GM21786 (cell line): ENCODE results near the gene CDK5RAP2.
"Not testable (repeated sequence)": the region's sequence is repeated elsewhere in the genome, so short reads cannot be mapped to it uniquely, and the experiment has no call there.

Experiments used
- ATAC-seq: cut with Tn5 transposase; IDR thresholded peaks from one replicate; pipeline ENCODE4 v1.9.1; 2021; ENCODE audit not compliant: unreplicated experiment

CDK5RAP2 gene

DNA sequence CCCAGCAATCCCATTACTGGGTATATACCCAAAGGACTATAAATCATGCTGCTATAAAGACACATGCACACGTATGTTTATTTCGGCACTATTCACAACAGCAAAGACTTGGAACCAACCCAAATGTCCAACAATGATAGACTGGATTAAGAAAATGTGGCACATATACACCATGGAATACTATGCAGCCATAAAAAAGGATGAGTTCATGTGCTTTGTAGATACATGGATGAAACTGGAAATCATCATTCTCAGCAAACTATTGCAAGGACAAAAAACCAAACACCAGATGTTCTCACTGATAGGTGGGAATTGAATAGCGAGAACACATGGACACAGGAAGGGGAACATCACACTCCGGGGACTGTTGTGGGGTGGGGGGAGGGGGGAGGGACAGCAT is 64.0 kb downstream of the CDK5RAP2 start:
- not testable (repeated sequence) for ATAC-seq

DNA sequence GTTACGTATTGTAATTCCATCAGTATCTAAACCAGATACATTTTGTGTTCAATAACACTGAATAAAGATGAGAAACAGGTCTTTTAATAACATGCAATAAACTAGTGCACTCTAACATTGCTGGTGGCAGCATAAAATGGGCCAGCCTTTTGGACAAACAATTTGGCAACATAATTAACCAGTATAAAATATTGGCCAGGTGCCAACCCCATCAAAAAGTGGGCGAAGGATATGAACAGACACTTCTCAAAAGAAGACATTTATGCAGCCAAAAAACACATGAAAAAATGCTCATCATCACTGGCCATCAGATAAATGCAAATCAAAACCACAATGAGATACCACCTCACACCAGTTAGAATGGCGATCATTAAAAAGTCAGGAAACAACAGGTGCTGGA is 64.5 kb downstream of the CDK5RAP2 start:
- ATAC-seq = not testable (repeated sequence)

DNA sequence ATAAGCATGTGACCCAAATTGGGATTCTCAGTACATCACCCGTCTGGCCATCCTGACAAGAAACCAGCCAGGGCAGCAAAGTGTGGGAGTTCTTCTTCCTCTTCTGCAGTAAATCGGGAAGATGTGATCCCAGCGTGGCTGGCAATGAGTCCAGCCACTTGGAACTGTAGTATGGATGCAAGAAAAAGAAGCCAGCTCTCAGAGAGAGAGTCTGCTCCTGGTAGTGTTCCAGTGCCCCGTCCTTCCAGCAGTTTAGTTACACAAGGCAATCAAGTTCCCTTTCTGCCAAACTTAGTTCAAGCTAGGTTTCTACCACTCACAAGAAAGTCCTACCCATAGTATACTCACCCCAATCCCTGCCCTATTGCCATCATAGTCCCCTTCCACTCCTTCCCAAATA is 65.6 kb downstream of the CDK5RAP2 start:
- ATAC-seq = no peak

DNA sequence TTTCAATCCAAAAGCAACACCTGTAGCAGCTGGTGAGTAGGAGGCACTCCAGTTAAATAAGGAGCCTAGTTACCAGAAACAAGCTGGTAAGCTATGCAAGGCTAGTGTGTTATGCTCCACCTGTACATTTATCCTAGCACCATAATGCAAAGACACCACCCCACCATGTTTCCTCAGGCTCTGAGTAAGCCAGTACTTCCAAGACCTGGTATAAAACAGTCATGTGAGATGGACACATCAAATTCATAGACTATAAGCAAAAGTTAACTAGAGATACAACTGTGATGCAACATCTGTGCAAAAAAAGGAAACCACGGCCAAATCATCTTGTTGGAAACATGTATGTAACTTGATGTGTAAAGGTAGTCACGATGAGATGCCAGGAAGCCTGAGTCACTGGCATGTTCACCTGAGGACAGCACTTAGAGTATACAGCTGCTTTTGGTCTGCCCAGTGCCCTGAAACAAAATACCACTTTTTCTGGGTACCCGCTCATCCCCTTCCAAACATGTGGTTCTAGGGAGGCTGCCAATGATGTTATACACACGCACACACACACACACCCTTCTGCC is 66.1 kb downstream of the CDK5RAP2 start:
- ATAC-seq = no peak

DNA sequence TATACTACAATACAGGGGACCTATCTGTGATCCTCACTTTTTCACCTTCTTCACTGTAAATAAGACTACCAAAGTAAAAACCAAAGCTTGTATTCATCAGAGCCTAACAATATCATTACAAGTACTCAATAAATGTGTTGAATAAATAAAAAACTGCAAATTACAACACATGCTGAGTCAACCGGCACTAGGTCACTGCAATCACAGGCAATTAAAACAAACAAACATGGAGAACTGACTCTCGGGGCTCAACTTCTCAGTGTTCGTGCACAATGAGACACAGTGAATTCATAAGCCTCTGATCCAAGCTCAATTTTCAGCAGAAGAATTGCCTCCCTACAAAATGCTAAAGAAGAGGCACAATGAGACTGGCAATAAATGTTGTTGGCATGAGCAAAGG is 69.2 kb downstream of the CDK5RAP2 start:
- ATAC-seq = no peak

DNA sequence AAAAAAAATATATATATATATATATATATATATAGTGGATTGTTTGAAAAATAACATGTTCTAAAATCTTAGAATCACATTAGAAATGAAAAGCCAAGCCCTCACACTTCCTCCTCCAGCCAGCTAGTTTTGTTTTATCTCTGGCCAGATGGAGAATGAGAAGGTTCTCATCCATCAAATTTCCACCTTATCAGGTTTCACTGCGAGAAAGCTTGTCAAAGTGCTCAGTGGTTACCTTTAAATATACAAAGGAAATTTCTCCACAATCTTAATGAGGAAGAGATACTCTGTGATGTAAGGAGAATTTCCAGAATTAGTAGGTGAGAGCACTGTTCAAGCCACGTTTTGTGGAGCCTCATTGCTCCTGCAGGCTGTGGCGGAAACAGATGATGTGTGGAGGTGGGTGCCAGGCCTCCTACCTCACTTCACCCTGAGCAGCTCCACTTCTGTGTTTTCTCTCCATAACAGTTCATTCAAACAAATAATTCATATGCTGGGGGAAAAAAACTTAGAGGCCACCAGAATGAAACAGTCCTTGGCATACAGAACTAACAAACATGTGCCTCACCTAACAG is 71.9 kb downstream of the CDK5RAP2 start:
- no peak for ATAC-seq

DNA sequence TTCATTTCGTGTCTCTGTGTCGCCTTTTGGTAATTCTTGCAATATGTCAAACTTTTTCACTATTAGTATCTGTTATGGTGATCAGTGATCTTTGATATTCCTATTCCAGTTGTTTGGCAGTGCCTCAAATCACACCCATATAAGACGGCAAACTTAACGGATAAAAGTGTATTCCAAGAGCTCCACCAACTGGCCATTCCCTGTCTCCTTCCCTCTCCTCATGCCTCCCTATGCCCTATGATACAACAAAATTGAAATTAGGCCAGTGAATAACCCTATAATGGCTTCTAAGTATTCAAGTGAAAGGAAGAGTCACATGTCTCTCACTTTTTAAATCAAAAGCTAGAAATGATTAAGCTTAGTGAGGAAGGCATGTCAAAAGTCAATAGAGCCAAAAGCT is 74.8 kb downstream of the CDK5RAP2 start:
- no peak for ATAC-seq

DNA sequence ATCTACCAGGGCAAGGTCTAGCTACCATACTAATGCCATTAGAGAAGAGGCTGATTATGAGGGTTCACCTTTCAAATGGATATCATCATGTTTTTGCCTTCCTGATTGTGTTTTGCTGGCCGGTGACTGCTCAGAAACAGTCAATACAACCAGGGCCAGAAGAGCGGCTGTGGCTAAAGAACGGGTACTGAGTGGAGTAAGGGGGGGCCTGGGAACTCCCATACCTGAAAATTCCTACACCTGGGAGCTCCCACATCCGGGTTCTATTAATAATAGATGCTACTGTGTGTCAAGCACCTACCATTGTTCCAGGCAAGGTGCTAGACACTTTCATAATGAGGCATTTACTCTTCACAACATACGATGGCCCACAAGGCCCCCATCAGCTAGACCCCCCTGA is 79.2 kb downstream of the CDK5RAP2 start:
- no peak for ATAC-seq

DNA sequence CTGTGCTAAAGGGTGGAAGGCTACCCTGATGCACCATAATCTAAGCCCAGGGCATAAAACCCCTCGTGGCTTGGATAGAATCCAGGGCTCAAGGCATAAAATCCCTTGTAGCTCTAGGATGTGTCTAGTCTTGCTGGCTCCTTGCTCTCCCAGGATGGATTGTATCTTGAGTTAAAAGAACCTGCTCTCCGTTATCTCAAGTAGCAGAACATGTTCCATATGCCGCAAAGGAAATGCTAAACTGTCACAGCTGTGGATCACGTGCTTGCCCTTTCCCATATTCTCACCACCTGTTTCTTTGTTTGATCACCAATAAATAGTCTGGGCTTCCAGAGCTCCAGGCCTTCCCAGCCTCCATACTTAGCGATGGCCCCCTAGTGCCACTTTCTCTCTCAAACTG is 82.1 kb downstream of the CDK5RAP2 start:
- not testable (repeated sequence) for ATAC-seq

DNA sequence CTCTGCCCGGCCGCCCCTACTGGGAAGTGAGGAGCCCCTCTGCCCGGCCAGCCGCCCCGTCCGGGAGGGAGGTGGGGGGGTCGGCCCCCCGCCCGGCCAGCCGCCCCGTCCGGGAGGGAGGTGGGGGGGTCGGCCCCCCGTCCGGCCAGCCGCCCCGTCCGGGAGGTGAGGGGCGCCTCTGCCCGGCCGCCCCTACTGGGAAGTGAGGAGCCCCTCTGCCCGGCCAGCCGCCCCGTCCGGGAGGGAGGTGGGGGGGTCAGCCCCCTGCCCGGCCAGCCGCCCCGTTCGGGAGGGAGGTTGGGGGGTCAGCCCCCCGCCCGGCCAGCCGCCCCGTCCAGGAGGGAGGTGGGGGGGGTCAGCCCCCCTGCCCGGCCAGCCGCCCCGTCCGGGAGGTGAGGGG is 83.5 kb downstream of the CDK5RAP2 start:
- not testable (repeated sequence) for ATAC-seq

DNA sequence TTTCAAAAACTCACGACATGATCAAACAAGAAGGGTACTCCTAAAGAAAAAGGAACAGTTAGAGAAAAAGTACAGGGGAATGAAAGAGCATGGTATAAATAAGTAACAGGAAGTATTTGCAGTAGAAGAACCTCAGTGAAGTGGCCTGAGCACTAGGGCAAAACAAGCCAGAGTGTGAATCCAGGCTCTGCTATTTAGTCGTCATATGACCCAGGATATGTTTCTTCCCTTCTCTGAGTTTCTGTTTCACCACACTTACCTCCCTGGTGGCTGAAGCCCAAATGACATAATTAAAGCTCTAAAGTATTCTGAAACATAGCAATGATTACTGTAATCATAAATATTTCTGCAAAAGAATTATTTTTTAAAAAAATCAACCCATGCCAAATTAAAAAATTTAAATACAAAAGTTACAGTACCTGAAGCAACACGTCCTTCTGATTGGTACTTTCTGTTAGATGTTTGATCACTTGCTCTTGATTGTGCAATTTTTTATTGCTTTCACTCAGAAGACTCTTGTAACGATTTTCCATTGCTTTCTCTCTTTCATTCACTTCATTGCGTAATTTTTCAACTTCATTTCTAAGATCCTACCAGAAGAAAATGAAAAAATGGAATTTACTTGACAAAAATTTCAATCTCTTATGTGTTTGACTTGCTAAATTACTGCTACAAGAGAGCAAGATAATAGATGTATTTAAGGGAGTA is 88.9 kb downstream of the CDK5RAP2 start:
- ATAC-seq = peak; percentile 98

DNA sequence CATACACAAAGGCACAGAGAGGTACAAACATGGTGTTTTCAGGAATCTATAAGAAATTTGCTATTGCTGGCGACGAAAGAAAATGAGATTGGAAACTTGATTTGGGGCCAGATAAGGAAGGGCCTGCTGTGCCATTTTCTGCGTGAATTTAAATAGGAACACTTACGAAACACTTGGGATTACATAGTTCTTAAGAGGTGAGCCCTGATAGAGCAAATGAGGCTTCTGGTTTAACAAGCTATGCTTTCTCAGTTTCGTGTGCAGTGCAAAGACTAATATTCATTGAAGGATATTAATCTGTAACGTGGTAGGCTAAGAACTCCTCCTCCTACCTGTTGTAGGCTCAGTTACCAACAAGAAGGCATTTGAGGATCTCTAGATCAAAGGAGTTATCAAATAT is 93.1 kb downstream of the CDK5RAP2 start:
- ATAC-seq = no peak

DNA sequence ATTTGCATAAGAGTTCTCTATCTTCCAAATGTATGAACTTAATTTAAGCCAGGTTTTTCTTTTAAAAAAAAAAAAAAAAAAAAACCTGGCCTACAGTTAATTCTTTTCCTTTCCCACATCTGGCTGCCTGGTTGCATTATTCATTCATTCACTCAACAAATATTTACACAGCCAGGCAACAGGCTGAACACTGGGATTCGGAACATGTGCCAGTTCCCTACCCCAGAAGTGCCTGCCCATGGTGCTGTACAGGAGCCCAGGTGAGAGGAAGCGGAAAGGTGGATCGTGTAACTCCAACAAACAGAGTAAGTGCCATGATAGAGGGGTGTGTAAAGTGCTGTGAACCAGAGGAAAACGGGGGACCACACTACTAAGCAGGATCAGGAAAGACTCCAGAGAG is 93.6 kb downstream of the CDK5RAP2 start:
- ATAC-seq = no peak

DNA sequence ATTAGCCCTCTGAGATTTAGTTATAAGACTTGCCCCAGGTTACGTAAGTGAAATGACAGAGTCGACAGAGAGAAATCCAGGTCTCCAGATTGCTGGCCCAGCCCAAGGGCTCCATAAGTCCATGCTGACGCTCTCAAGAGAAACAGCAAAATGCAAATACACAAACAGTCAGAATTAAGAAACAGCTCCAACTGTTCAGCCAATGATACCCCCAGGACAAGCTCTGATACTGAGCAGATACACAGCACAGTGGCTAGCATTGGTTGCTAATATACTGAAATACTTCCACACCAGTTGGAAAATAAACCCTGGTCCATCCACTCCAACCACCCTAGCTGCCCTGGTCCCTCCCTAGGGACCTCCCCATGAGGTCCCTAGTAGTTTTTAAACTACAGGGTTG is 94.2 kb downstream of the CDK5RAP2 start:
- ATAC-seq = no peak

DNA sequence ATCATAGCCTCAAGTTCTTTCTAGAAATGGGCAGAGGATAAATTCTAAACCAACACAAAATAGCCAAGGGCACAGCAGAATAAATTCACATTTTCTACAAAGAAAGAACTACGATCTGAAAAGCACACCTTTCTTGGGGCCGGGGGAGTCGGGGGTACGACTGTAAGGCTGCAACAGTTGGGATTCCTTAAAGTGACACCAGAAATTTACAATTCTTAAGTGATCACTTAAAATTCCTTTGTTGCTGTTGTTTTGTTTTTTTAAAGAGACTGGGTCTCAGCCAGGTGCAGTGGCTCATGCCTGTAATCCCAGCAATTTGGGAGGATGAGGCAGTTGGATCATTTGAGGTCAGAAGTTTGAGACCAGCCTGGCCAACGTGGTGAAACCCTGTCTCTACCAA is 95.8 kb downstream of the CDK5RAP2 start:
- ATAC-seq = no peak

DNA sequence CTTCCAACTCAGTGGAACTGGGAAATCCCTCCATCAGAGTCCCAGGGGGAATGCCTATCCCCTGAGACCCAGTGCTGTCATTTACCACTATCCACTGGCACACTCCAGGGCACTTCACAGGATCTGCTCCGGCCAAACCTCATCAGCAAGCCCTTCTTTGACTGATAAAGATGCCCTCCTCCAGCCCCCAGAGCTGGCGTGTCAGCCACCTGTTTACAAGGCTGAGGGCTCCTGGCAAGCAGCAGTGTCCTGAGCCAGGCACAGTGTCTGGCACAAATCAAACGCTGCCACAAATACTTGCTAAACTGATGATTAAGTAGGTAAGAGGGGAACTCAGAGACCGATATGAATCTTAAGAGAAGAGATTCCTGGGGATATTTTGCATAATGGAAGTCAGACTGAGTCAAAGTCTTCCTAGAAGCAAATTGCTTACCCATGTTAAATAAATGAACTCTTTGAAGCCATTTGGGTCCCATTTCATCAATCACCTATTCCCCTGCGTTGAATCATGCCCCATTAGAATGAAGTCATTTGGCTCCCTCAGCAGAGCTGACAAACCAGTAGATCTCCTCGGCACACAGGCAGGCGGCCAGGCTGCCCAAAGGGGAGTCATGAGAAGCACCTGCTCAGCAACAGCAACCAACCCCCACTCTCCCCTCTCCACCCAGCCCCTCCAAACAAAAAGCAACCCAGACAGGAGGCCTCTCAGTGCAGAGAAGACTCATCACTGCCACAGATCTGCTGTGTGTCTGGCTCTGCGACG is 97.4 kb downstream of the CDK5RAP2 start:
- ATAC-seq = no peak

DNA sequence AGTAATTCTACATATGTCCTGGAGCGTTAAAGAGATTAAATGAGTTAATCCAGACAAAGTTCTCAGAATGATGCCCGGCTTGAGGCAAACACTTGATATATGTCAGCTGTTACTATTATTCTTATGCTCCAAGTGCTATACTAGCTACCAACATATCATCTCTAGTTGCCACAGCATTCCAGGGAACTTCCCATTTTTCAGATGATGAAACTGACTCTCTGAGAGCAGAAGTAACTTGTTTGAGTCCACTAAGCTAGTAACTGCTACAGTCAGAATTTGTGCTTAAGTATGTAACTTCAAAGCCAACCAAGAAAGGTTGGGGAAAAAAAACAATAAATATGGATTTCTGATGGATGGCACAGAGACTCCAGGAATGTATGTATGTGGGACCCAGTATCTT is 98.1 kb downstream of the CDK5RAP2 start:
- ATAC-seq = no peak

DNA sequence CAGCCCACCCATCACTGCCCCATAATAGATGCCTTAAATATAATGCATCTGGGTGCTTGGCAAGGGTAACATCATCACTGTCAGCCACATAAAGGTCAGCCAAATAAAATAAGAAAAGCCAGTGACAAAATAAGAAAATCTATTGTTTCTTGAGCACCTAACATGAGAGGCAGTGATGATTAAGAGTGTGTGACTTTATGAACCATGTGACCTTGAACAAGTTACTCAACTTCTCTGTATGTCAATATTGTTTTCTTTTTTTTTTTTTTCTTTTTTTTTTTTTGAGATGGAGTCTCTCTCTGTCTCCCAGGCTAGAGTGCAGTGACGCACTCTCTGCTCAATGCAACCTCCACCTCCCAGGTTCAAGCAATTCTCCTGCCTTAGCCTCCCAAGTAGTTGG is 98.7 kb downstream of the CDK5RAP2 start:
- no peak for ATAC-seq

DNA sequence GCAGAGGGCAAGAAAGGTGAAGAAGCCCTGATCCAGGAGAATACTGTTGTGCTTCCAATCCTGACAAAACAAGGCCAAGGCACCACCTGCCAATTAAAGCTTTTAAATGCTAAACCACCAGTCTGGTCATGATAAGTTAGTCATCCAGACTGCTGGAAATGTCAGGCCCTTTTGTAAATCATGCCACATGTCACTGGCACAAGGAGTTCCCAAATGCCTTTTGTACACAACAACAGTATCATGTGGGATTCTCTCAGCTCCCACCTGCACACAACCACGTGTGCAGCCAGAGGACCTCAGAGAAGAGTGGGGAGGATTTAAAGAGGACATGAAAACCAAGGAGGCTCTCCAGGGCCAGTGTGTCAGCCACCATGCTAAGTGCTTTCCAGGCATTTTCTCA is 99.3 kb downstream of the CDK5RAP2 start:
- ATAC-seq = no peak

DNA sequence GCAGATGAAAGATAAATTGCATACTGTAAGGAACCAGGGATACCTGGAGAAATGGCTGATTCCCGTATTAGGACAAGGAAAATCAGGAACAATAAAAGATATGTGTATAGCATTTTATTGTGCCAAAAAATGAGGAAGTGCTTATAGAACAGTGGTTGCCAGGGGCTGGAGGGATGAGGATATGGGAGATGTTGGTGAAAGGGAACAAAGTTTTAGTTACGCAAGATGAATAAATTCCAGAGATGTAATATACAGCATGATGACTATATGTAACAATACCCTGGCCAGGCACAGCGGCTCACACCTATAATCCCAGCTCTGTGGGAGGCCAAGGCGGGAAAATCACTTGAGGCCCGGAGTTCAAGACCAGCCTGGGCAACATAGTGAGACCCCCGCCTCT is 101.8 kb downstream of the CDK5RAP2 start:
- no peak for ATAC-seq

DNA sequence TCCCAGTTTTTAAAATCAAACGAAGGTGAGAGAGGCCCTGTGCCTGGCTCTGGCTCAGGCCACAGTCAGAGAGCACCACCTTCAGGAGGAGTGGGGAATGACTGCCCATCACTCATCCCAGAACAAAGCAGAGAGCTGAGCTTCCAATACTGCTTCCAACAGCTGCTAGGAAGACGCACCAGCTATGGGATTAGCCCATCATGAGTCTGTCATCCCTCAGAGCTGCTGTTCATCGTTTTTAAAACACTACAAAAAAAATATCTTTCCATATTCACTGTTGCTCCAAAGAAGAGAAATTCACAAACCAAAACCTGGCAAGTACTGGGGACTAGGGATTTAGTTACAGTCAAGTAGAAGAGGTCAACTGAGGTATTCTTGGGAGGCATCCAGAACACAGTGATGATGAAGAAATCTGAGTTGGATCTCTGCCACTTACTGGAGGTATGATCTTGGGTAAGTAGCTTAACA is 102.4 kb downstream of the CDK5RAP2 start:
- peak; percentile 79 for ATAC-seq

DNA sequence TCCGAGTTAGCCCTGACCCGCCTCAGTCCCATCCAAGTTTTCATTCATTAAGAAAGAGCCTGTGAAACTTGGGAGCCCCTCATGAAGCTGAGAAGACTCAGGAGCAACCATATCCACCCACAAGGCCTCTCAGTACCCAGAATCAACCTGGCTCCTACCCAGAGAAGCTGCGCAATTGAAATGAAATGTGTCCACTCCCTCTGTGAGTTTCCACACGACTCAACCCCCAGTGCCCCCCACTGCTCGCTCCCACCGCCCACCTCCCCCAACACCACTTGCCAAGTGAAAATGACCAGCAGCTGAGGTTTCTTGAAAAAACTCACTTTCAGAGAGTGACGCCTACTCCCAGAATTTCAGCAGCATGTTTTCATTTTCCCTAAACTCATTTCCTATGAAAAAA is 104.6 kb downstream of the CDK5RAP2 start:
- ATAC-seq = no peak
